SJCRH30 (cell line): ENCODE measurements around the gene FRYL. TPM values are rescaled to one million over a fixed set of nuclear protein-coding genes. Genes with fewer than 3 reads are reported as not detected.
"Not testable (repeated sequence)": the region's sequence is repeated elsewhere in the genome, so short reads cannot be mapped to it uniquely, and the experiment has no call there.

Experiments used
- DNase-seq, 2 experiments: peaks; one replicate each; pipeline ENCODE4 v3.0.0-alpha.2; 2015 to 2020
- H3K27ac ChIP-seq: fragments of 250-450 bp; sonication (Bioruptor Pico); 2 replicates; pipeline ENCODE4 v1.5.1; 2020; ENCODE audit warnings: mild to moderate bottlenecking, moderate library complexity
- H3K27me3 ChIP-seq: fragments of 250-450 bp; sonication (Bioruptor Pico); 2 replicates; pipeline ENCODE4 v1.5.1; 2020; ENCODE audit warnings: mild to moderate bottlenecking, moderate library complexity
- H3K36me3 ChIP-seq: fragments of 250-450 bp; sonication (Bioruptor Pico); 2 replicates; pipeline ENCODE4 v1.5.1; 2020; ENCODE audit warnings: mild to moderate bottlenecking, moderate library complexity
- H3K4me1 ChIP-seq: fragments of 250-450 bp; sonication (Bioruptor Pico); 2 replicates; pipeline ENCODE4 v1.5.1; 2020; ENCODE audit warnings: mild to moderate bottlenecking, moderate library complexity
- H3K4me3 ChIP-seq: fragments of 250-450 bp; sonication (Bioruptor Pico); 2 replicates; pipeline ENCODE4 v1.5.1; 2020; ENCODE audit warnings: mild to moderate bottlenecking, moderate library complexity
- H3K9me3 ChIP-seq: fragments of 250-450 bp; sonication (Bioruptor Pico); replicated peaks from 2 replicates; pipeline ENCODE4 v1.5.1; 2020; ENCODE audit warnings: mild to moderate bottlenecking, moderate library complexity
- total RNA-seq: library from RNA; depleted of rRNA; stranded (reverse); fragments of >200 nt; shearing (Covaris generic); gene quantifications from 2 replicates; pipeline ENCODE4 v1.2.3, GENCODE V29; 2014

FRYL gene
- total RNA-seq, 1 experiment from 2014 or later: 67.7 TPM

GRCh38 chr4:48654015-48654664, 125.9 kb downstream of the FRYL start:
- H3K27me3 ChIP-seq: no peaks in the 10 kb centered on the region
- no peaks in the 10 kb centered on the region for H3K36me3 ChIP-seq
- no peak overlapping the region for H3K4me3 ChIP-seq
- no peaks in the 10 kb centered on the region for H3K9me3 ChIP-seq
- no peak for DNase-seq
- no peaks in the 10 kb centered on the region; the same call in 1 of the 2 replicates for H3K4me1 ChIP-seq
- no peak overlapping the region for H3K27ac ChIP-seq

GRCh38 chr4:48653217-48654014, 126.7 kb downstream of the FRYL start:
- no peaks in the 10 kb centered on the region for H3K36me3 ChIP-seq
- DNase-seq: peak in 1 of 2 experiments; percentile 18

GRCh38 chr4:48651914-48652313, 128.2 kb downstream of the FRYL start:
- H3K36me3 ChIP-seq: no peaks in the 10 kb centered on the region
- no peaks in the 10 kb centered on the region for H3K9me3 ChIP-seq
- H3K27me3 ChIP-seq: no peaks in the 10 kb centered on the region
- H3K4me3 ChIP-seq: no peak overlapping the region
- no peak overlapping the region for H3K27ac ChIP-seq
- no peaks in the 10 kb centered on the region; the same call in 1 of the 2 replicates for H3K4me1 ChIP-seq
- DNase-seq: no peak

More at GRCh38 chr4:48653217-48654014, 126.7 kb downstream of the FRYL start:
- Histone ChIP-seq H3K9me3 (no peaks in the 10 kb centered on the region), H3K27me3 (no peaks in the 10 kb centered on the region), H3K4me3 (no peak overlapping the region), H3K4me1 (no peaks in the 10 kb centered on the region; the same call in 1 of the 2 replicates), H3K27ac (no peak overlapping the region)

- no peak overlapping the region for H3K27ac ChIP-seq
- H3K4me3 ChIP-seq: no peak overlapping the region
- H3K9me3 ChIP-seq: no peaks in the 10 kb centered on the region
- no peaks in the 10 kb centered on the region for H3K36me3 ChIP-seq
- H3K27me3 ChIP-seq: no peaks in the 10 kb centered on the region
- H3K4me1 ChIP-seq: no peaks in the 10 kb centered on the region; the same call in 1 of the 2 replicates
- no peak for DNase-seq
Measured at GRCh38 chr4:48649505-48649904, 130.6 kb downstream of the FRYL start.

GRCh38 chr4:48645225-48645794, 134.8 kb downstream of the FRYL start:
- peaks cover 11% of the 10 kb centered on the region; the same call in 1 of the 2 replicates for H3K4me1 ChIP-seq
- H3K4me3 ChIP-seq: no peak overlapping the region
- H3K36me3 ChIP-seq: no peaks in the 10 kb centered on the region
- no peak for DNase-seq
- no peak overlapping the region for H3K27ac ChIP-seq
- H3K9me3 ChIP-seq: no peaks in the 10 kb centered on the region
- H3K27me3 ChIP-seq: no peaks in the 10 kb centered on the region

GRCh38 chr4:48642421-48643374, 137.4 kb downstream of the FRYL start:
- Histone ChIP-seq H3K36me3 (peaks cover 2% of the 10 kb centered on the region; the same call in 1 of the 2 replicates), H3K9me3 (no peaks in the 10 kb centered on the region), H3K27ac (no peak overlapping the region), H3K4me1 (peaks cover 11% of the 10 kb centered on the region; the same call in 1 of the 2 replicates), H3K4me3 (no peak overlapping the region), H3K27me3 (no peaks in the 10 kb centered on the region)
- peak in 1 of 2 experiments; percentile 19 for DNase-seq

- no peaks in the 10 kb centered on the region for H3K27me3 ChIP-seq
- no peak for DNase-seq
- H3K4me3 ChIP-seq: no peak overlapping the region
- H3K9me3 ChIP-seq: no peaks in the 10 kb centered on the region
- H3K36me3 ChIP-seq: peaks cover 2% of the 10 kb centered on the region; the same call in 1 of the 2 replicates
- H3K4me1 ChIP-seq: peaks cover 11% of the 10 kb centered on the region; the same call in 1 of the 2 replicates
- H3K27ac ChIP-seq: no peak overlapping the region
Measured at GRCh38 chr4:48641401-48641800, 138.7 kb downstream of the FRYL start.

- no peak for DNase-seq
- H3K9me3 ChIP-seq: no peaks in the 10 kb centered on the region
- no peak overlapping the region for H3K4me3 ChIP-seq
- H3K36me3 ChIP-seq: peaks cover 2% of the 10 kb centered on the region; the same call in 1 of the 2 replicates
- no peaks in the 10 kb centered on the region for H3K27me3 ChIP-seq
- H3K27ac ChIP-seq: no peak overlapping the region
- peaks cover 11% of the 10 kb centered on the region; the same call in 1 of the 2 replicates for H3K4me1 ChIP-seq
Measured at GRCh38 chr4:48640699-48641098, 139.4 kb downstream of the FRYL start.

GRCh38 chr4:48640225-48640624, 139.9 kb downstream of the FRYL start:
- H3K4me1 ChIP-seq: peaks cover 11% of the 10 kb centered on the region; the same call in 1 of the 2 replicates
- no peak for DNase-seq
- H3K36me3 ChIP-seq: peaks cover 2% of the 10 kb centered on the region; the same call in 1 of the 2 replicates
- no peaks in the 10 kb centered on the region for H3K27me3 ChIP-seq
- H3K27ac ChIP-seq: no peak overlapping the region
- H3K9me3 ChIP-seq: no peaks in the 10 kb centered on the region
- H3K4me3 ChIP-seq: no peak overlapping the region

GRCh38 chr4:48639807-48640206, 140.3 kb downstream of the FRYL start:
- Histone ChIP-seq H3K9me3 (no peaks in the 10 kb centered on the region), H3K4me3 (no peak overlapping the region), H3K36me3 (peaks cover 2% of the 10 kb centered on the region; the same call in 1 of the 2 replicates), H3K4me1 (peaks cover 11% of the 10 kb centered on the region; the same call in 1 of the 2 replicates), H3K27me3 (no peaks in the 10 kb centered on the region), H3K27ac (no peak overlapping the region)
- DNase-seq: no peak

GRCh38 chr4:48638586-48638985, 141.5 kb downstream of the FRYL start:
- not testable (repeated sequence) for H3K9me3 ChIP-seq, H3K27me3 ChIP-seq, DNase-seq, H3K36me3 ChIP-seq, H3K27ac ChIP-seq, H3K4me3 ChIP-seq
- H3K4me1 ChIP-seq: peaks cover 11% of the 10 kb centered on the region

- Histone ChIP-seq H3K4me3 (no peak overlapping the region), H3K4me1 (no peaks in the 10 kb centered on the region; the same call in 1 of the 2 replicates), H3K36me3 (peaks cover 2% of the 10 kb centered on the region; the same call in 1 of the 2 replicates), H3K27me3 (no peaks in the 10 kb centered on the region), H3K27ac (no peak overlapping the region), H3K9me3 (no peaks in the 10 kb centered on the region)
- DNase-seq: no peak
Measured at GRCh38 chr4:48636911-48637310, 143.2 kb downstream of the FRYL start.

- Histone ChIP-seq H3K9me3 (no peaks in the 10 kb centered on the region), H3K27me3 (no peaks in the 10 kb centered on the region), H3K27ac (no peak overlapping the region), H3K4me1 (no peaks in the 10 kb centered on the region; the same call in 1 of the 2 replicates), H3K4me3 (no peak overlapping the region), H3K36me3 (peaks cover 2% of the 10 kb centered on the region; the same call in 1 of the 2 replicates)
- DNase-seq: no peak
Measured at GRCh38 chr4:48635980-48636379, 144.1 kb downstream of the FRYL start.

GRCh38 chr4:48635310-48635709, 144.8 kb downstream of the FRYL start:
- no peaks in the 10 kb centered on the region; the same call in 1 of the 2 replicates for H3K4me1 ChIP-seq
- H3K4me3 ChIP-seq: no peak overlapping the region
- H3K27me3 ChIP-seq: no peaks in the 10 kb centered on the region
- DNase-seq: no peak
- H3K9me3 ChIP-seq: no peaks in the 10 kb centered on the region
- peaks cover 2% of the 10 kb centered on the region; the same call in 1 of the 2 replicates for H3K36me3 ChIP-seq
- no peak overlapping the region for H3K27ac ChIP-seq
